HL-60 (cell line): ENCODE measurements around the gene ZNF771.

ENCODE experiments used
- GABPA ChIP-seq: IDR thresholded peaks from 2 replicates; pipeline ENCODE4 v1.6.1; 2012; ENCODE audit warnings: low read depth
- POLR2AphosphoS5 ChIP-seq: IDR thresholded peaks from 2 replicates; pipeline ENCODE4 v1.6.1; 2012; ENCODE audit warnings: low read depth
- SPI1 ChIP-seq: IDR thresholded peaks from 2 replicates; pipeline ENCODE4 v1.6.1; 2012; ENCODE audit warnings: low read depth, mild to moderate bottlenecking, borderline replicate concordance
- TF ChIP-seq, protein P1 (sequence below): IDR thresholded peaks from one replicate; pipeline ENCODE4 v1.5.1; 2011; ENCODE audit warnings: low read length, control low read depth, inconsistent platforms; ENCODE audit not compliant: insufficient read depth
- TF ChIP-seq, protein P2 (sequence below): IDR thresholded peaks from 2 replicates; pipeline ENCODE4 v1.6.1; 2012; ENCODE audit warnings: low read depth; ENCODE audit not compliant: insufficient replicate concordance

DNA sequence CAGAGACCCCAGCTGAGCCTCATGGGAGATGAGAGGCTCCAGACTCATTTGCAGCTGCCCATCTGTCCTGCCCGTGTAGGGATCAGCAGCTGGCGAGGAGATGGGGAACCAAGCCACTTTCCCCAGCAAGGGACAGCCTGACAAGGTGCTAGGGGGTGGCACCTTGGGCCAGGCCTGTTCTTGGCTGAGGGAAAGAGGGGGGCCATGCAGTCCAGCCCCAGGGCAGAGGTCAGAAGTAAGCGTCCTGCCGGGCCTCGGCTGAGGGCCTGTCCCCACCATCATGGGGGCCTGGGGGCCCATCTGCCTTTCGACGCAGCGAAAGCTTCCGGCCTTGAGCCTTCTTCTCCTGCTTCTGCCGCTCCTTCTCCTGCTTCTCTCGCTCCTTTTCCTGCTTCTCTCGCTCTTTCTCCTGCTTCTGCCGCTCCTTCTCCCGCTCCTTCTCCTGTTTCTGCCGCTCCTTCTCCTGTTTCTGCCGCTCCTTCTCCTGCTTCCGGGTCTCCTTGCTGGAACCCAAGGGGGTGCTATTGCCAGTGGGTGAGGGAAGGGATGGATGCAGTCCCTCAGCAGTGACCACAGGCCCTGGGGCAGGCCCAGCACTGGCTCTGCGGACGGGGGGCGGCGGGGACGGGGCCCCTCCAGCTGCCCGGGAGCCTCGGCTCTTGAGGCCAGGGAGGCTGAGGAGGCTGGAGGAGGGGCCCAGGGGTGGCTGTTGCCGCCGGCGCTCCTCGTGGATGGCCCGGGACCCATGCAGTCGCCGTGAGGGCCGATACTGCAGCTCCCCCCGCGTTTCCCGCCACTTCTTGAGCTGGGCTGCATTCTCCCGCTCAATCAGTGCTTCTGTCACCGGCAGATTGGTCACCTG is 49.5 kb upstream of the ZNF771 start:
- TF ChIP-seq, protein P1, sequence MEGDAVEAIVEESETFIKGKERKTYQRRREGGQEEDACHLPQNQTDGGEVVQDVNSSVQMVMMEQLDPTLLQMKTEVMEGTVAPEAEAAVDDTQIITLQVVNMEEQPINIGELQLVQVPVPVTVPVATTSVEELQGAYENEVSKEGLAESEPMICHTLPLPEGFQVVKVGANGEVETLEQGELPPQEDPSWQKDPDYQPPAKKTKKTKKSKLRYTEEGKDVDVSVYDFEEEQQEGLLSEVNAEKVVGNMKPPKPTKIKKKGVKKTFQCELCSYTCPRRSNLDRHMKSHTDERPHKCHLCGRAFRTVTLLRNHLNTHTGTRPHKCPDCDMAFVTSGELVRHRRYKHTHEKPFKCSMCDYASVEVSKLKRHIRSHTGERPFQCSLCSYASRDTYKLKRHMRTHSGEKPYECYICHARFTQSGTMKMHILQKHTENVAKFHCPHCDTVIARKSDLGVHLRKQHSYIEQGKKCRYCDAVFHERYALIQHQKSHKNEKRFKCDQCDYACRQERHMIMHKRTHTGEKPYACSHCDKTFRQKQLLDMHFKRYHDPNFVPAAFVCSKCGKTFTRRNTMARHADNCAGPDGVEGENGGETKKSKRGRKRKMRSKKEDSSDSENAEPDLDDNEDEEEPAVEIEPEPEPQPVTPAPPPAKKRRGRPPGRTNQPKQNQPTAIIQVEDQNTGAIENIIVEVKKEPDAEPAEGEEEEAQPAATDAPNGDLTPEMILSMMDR, result no peak
- TF ChIP-seq POLR2AphosphoS5, result no peak
- TF ChIP-seq, protein P2, sequence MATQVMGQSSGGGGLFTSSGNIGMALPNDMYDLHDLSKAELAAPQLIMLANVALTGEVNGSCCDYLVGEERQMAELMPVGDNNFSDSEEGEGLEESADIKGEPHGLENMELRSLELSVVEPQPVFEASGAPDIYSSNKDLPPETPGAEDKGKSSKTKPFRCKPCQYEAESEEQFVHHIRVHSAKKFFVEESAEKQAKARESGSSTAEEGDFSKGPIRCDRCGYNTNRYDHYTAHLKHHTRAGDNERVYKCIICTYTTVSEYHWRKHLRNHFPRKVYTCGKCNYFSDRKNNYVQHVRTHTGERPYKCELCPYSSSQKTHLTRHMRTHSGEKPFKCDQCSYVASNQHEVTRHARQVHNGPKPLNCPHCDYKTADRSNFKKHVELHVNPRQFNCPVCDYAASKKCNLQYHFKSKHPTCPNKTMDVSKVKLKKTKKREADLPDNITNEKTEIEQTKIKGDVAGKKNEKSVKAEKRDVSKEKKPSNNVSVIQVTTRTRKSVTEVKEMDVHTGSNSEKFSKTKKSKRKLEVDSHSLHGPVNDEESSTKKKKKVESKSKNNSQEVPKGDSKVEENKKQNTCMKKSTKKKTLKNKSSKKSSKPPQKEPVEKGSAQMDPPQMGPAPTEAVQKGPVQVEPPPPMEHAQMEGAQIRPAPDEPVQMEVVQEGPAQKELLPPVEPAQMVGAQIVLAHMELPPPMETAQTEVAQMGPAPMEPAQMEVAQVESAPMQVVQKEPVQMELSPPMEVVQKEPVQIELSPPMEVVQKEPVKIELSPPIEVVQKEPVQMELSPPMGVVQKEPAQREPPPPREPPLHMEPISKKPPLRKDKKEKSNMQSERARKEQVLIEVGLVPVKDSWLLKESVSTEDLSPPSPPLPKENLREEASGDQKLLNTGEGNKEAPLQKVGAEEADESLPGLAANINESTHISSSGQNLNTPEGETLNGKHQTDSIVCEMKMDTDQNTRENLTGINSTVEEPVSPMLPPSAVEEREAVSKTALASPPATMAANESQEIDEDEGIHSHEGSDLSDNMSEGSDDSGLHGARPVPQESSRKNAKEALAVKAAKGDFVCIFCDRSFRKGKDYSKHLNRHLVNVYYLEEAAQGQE, result no peak
- TF ChIP-seq GABPA, result no peak
- no peak for TF ChIP-seq SPI1
